ENCODE data around the gene XYLB. TPM values are rescaled to one million over a fixed set of nuclear protein-coding genes. Genes with fewer than 3 reads are reported as not detected.

Gene XYLB
- total RNA-seq, 3 donors from 2014 or later: 5.2 to 7.9 (median 6.7) TPM

GRCh38 chr3:38372214-38372601, 25.6 kb downstream of the XYLB start:
- Histone ChIP-seq H3K9me3 (no peaks in the 10 kb centered on the region), H3K27me3 (no peaks in the 10 kb centered on the region), H3K36me3 (no peaks in the 10 kb centered on the region), H3K27ac (no peak overlapping the region), H3K4me3 (no peak overlapping the region), H3K4me1 (no peaks in the 10 kb centered on the region)
- TF ChIP-seq POLR2A (IDR thresholded peaks at IDR 0.05): no peak
- TF ChIP-seq POLR2AphosphoS5 (IDR thresholded peaks at IDR 0.05): no peak
- no peak for TF ChIP-seq CTCF (IDR thresholded peaks at IDR 0.05)
- no peak for DNase-seq (ENCODE audit: low spot score in 2 of 2)
- intact Hi-C loops (cut with DNase I; ENCODE audit: low total_unique reads): no loop called here

- Histone ChIP-seq H3K4me1 (no peaks in the 10 kb centered on the region), H3K27me3 (no peaks in the 10 kb centered on the region), H3K9me3 (no peaks in the 10 kb centered on the region), H3K27ac (no peak overlapping the region), H3K4me3 (no peak overlapping the region), H3K36me3 (no peaks in the 10 kb centered on the region)
- DNase-seq (ENCODE audit: low spot score in 2 of 2): no peak
- TF ChIP-seq POLR2A (IDR thresholded peaks at IDR 0.05) (no peak), POLR2AphosphoS5 (IDR thresholded peaks at IDR 0.05) (no peak), CTCF (IDR thresholded peaks at IDR 0.05) (no peak)
- intact Hi-C loops (cut with DNase I; ENCODE audit: low total_unique reads): no loop called here
Measured at GRCh38 chr3:38374221-38374620, 27.6 kb downstream of the XYLB start.

- Histone ChIP-seq H3K9me3 (no peaks in the 10 kb centered on the region), H3K36me3 (no peaks in the 10 kb centered on the region), H3K4me3 (no peak overlapping the region), H3K4me1 (no peaks in the 10 kb centered on the region), H3K27me3 (no peaks in the 10 kb centered on the region), H3K27ac (no peak overlapping the region)
- no peak for DNase-seq (ENCODE audit: low spot score in 2 of 2)
- TF ChIP-seq CTCF (IDR thresholded peaks at IDR 0.05): no peak
- TF ChIP-seq POLR2A (IDR thresholded peaks at IDR 0.05): no peak
- no peak for TF ChIP-seq POLR2AphosphoS5 (IDR thresholded peaks at IDR 0.05)
- intact Hi-C loops (cut with DNase I; ENCODE audit: low total_unique reads): no loop called here
Measured at GRCh38 chr3:38375072-38375471, 28.5 kb downstream of the XYLB start.

GRCh38 chr3:38375488-38376097, 29.0 kb downstream of the XYLB start:
- Histone ChIP-seq H3K27me3 (no peaks in the 10 kb centered on the region), H3K36me3 (no peaks in the 10 kb centered on the region), H3K27ac (no peak overlapping the region), H3K4me1 (no peaks in the 10 kb centered on the region), H3K4me3 (no peak overlapping the region), H3K9me3 (no peaks in the 10 kb centered on the region)
- TF ChIP-seq POLR2A (IDR thresholded peaks at IDR 0.05): no peak
- no peak for TF ChIP-seq POLR2AphosphoS5 (IDR thresholded peaks at IDR 0.05)
- intact Hi-C loops (cut with DNase I; ENCODE audit: low total_unique reads): no loop called here
- no peak for DNase-seq (ENCODE audit: low spot score in 2 of 2)

GRCh38 chr3:38376098-38376816, 29.7 kb downstream of the XYLB start:
- Histone ChIP-seq H3K36me3 (no peaks in the 10 kb centered on the region), H3K4me3 (no peak overlapping the region), H3K27me3 (no peaks in the 10 kb centered on the region), H3K27ac (no peak overlapping the region), H3K4me1 (no peaks in the 10 kb centered on the region), H3K9me3 (no peaks in the 10 kb centered on the region)
- TF ChIP-seq CTCF (IDR thresholded peaks at IDR 0.05) (no peak), POLR2AphosphoS5 (IDR thresholded peaks at IDR 0.05) (no peak), POLR2A (IDR thresholded peaks at IDR 0.05) (no peak)
- intact Hi-C loops (cut with DNase I; ENCODE audit: low total_unique reads): no loop called here
- DNase-seq (ENCODE audit: low spot score in 2 of 2): peak in 1 of 2 donors; percentile 27
